GM13977 (cell line): ENCODE measurements around the gene RIPK4.

Source experiments
- DNase-seq: peaks from one replicate; pipeline ENCODE4 v3.0.0; 2012; ENCODE audit warnings: low spot score
- in situ Hi-C: fragments of 300-500 bp; cut with MboI; formaldehyde crosslinking; loops from one replicate; pipeline ENCODE4 v1.12.0; 2022; ENCODE audit warnings: low sequenced_read_pairs, low pct_unique_long_range_greater_than_20kb, mixed read lengths, inconsistent platforms; ENCODE audit not compliant: unreplicated experiment
- TF ChIP-seq, protein P1 (sequence below): IDR thresholded peaks from 2 replicates; pipeline ENCODE4 v1.5.1; 2012; ENCODE audit warnings: mild to moderate bottlenecking, control low read depth; ENCODE audit not compliant: insufficient read depth; ENCODE audit errors: extremely low read depth, missing control alignments

The RIPK4 gene

DNA sequence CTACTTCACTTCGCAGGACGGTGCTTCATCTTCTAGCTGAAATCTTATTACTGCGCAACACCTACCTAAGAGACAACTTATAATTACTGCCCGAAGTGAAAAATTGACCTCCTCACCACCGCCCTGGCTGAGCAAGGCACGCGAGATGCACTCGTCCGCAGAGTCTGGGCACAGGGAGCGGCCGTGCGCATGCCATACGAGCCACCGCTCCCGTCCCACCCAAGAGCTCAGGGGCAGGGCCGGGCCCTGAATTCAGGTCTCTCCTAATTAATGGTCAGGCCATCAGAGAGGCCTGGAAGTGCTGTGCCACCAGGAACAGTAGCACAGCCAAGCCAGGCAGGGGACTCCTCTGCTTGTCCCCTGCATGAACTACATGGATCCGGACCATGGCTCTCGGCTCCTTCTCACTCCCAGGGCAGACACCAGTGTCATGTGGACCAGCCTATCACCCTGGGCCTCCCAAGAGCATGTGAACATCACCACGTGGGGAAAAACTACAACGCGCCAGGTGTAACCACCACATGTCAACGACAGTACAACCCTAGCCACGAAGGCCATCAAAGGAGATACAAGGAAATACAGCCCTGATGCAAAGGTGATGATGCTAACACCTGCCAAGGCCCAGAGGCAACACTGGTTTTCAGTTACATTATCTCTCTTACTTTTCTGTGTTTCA lies 11.5 kb downstream of the RIPK4 start:
- TF ChIP-seq, protein P1, sequence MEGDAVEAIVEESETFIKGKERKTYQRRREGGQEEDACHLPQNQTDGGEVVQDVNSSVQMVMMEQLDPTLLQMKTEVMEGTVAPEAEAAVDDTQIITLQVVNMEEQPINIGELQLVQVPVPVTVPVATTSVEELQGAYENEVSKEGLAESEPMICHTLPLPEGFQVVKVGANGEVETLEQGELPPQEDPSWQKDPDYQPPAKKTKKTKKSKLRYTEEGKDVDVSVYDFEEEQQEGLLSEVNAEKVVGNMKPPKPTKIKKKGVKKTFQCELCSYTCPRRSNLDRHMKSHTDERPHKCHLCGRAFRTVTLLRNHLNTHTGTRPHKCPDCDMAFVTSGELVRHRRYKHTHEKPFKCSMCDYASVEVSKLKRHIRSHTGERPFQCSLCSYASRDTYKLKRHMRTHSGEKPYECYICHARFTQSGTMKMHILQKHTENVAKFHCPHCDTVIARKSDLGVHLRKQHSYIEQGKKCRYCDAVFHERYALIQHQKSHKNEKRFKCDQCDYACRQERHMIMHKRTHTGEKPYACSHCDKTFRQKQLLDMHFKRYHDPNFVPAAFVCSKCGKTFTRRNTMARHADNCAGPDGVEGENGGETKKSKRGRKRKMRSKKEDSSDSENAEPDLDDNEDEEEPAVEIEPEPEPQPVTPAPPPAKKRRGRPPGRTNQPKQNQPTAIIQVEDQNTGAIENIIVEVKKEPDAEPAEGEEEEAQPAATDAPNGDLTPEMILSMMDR = no peak
- DNase-seq = no peak
- in situ Hi-C loops = no loop called here

DNA sequence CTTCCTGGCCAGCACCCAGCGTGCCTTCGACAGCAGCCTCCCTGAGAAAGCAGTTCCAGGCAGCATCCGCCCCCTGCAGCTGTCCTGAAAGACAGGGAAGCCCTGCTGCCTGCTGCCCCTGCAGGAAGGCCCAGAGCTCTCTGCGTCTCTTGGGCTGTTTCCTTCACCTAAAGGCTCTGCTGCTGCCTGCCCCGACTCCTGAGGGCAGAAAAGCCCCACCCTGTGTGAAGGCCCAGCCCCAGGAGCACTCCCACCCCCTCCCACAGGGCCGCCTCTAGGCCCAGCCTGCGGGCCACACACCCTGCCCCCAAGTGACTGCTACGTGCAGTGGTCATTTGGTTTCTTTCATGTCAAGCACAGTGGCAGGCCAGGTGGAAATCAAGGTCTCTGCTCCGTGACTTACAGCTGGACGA lies 12.4 kb downstream of the RIPK4 start:
- TF ChIP-seq, protein P1 = no peak
- in situ Hi-C loops = no loop called here
- no peak for DNase-seq

DNA sequence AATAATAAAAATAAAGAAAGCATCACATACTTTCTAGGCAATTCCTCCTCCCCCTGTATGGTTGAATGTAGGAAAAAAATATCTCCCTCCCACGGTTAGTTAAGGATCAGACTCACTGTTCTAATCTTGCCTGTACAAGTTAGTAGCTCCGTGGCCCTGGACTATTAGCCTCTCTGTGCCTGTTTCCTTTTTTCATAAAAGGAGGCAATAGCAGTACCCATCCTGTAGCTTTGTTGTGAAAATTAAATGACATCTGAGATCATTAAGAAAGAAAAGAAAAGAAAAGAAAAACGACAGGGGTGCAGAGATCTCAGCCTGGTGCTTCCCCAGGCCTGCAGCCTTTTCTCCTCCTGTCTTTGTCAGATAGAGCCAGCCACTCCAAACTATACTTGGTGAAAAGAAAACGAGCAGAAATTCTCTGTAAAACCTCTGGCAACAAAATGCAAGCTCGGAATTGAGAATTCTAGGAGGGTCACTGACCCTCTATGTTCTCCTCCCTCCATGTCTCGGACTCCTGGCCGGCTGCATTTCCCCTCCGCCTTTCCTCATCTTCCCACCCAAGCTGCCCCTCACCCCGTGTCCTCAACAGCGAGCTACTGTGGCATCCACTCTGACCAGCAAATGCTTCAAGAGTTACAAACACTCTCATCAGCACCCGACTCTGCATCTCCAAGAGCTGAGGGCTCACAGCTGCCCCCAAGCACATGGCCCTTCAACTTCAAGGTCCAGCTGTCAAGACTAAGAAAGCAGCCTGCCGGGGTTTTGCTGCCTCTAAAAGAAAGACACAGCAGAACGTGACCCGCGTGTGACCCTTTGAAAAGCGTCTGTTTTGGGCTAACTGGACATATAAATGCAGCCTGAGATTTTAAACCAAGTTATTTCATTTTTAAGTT lies 13.6 kb downstream of the RIPK4 start:
- DNase-seq = no peak
- in situ Hi-C loops = no loop called here
- TF ChIP-seq, protein P1 = no peak

DNA sequence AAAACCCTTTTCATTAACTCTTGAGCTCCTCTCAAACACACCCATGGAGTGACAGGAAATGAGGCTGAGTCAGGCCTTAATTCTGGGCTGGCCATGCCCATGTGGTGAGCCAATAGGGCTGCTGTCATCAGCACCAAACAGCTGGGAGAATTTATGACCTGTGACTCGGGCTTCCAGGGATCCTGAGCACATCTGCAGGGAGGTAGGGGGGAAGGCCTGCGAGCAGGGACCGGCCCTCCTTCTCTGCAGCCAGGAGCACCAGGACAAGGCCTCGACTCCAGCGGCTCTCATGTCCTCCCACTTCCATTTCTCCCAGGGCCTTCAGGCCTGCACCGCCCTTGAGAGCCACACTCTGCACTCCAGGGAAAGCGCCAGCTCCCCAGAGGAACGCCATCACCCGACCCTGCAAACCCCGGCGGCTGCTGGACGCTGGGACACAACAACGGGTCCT lies 14.6 kb downstream of the RIPK4 start:
- no peak for DNase-seq
- in situ Hi-C loops = no loop called here
- TF ChIP-seq, protein P1 = no peak

DNA sequence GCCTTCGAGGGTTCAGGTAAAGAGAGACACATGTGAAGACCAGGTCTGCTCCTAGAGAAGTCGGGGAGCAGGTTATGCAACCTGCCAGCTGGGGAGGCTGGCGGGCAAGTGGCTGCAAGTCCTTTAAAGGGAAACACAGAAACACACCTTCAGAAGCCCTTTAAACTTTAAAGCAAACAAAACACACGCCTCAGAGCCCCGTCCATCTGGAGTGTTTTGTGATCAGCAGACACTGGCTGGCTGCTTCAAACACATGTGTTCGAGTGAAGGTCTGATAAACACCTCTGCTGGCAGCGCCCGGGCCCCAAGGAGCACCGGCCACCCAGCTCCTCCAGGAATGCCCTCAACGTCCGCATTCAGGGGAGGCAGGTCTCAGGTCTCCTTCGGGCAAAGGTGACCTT lies 15.2 kb downstream of the RIPK4 start:
- DNase-seq = no peak
- in situ Hi-C loops = no loop called here
- TF ChIP-seq, protein P1 = no peak

DNA sequence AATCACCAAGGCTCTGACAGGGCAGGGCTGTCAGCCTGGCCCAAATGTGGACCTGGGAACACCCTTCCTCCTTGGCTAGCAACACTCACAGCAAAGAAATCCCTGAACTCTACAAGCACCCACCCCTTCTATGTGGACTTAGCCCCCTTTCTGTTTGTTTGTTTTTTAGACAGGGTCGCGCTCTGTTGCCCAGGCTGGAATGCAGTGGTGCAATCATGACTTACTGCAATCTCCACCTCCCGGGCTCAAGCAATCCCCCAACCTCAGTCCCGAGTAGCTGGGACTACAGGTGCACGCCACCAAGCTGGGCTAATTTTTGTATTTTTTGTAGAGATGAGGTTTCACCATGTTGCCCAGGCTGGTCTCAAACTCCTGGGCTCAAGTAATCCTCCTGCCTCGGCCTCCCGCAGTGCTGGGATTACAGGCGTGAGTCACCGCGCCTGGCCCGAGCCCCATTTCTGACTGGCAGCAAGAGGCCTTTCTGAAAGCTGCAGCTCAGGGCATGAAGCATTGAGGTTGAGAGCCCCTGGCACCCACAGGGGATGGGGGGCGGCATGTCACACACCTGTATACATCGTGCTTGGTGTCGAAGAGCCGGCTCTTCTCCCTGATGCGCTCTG lies 16.2 kb downstream of the RIPK4 start:
- no peak for DNase-seq
- in situ Hi-C loops = no loop called here
- TF ChIP-seq, protein P1 = no peak
